Activated naive CD4-positive, alpha-beta T cell treated with anti-CD3 and anti-CD28 coated beads for 36 hours (primary cell): ENCODE results near the gene ACSL3. TPM values are rescaled to one million over a fixed set of nuclear protein-coding genes. Genes with fewer than 3 reads are reported as not detected.
A peak's percentile ranks its signal among the peaks of the same experiment; 100 is the strongest.
"Not testable (repeated sequence)": the region's sequence is repeated elsewhere in the genome, so short reads cannot be mapped to it uniquely, and the experiment has no call there.

Experiments
- CTCF ChIA-PET: fragments of 350-600 bp; sonication (Branson Sonifier 250); formaldehyde crosslinking; loops from one replicate; lab custom pipeline; 2021; ENCODE audit warnings: antibody characterized with exemption; lab: Charles Lee
- DNase-seq: peaks from one replicate; pipeline ENCODE4 v3.0.0-alpha.2; 2020
- H3K27ac Mint-ChIP-seq: one replicate; pipeline ENCODE4 v1.8.0; 2021; ENCODE audit warnings: mild to moderate bottlenecking, mixed read lengths
- H3K27me3 Mint-ChIP-seq: one replicate; pipeline ENCODE4 v1.8.0; 2021; ENCODE audit warnings: low read depth, mixed read lengths
- H3K36me3 Mint-ChIP-seq: one replicate; pipeline ENCODE4 v1.8.0; 2021; ENCODE audit warnings: low read depth, mixed read lengths
- H3K4me1 Mint-ChIP-seq: one replicate; pipeline ENCODE4 v1.8.0; 2021; ENCODE audit warnings: low read depth, mixed read lengths
- H3K4me3 Mint-ChIP-seq: one replicate; pipeline ENCODE4 v1.8.0; 2021; ENCODE audit warnings: mild to moderate bottlenecking, moderate library complexity, mixed read lengths
- H3K9me3 Mint-ChIP-seq: one replicate; pipeline ENCODE4 v1.8.0; 2021; ENCODE audit warnings: mixed read lengths
- intact Hi-C: fragments of 100-400 bp; cut with micrococcal nuclease; formaldehyde crosslinking; loops from one replicate; pipeline ENCODE4 v1.15.1; 2023
- total RNA-seq, 2 experiments: library from RNA; stranded (reverse); gene quantifications; one replicate each; pipeline ENCODE4 v1.2.3, GENCODE V29; 2021

Gene ACSL3
- total RNA-seq, 2 experiments from 2014 or later, result 35.1 to 36.1 TPM

DNA sequence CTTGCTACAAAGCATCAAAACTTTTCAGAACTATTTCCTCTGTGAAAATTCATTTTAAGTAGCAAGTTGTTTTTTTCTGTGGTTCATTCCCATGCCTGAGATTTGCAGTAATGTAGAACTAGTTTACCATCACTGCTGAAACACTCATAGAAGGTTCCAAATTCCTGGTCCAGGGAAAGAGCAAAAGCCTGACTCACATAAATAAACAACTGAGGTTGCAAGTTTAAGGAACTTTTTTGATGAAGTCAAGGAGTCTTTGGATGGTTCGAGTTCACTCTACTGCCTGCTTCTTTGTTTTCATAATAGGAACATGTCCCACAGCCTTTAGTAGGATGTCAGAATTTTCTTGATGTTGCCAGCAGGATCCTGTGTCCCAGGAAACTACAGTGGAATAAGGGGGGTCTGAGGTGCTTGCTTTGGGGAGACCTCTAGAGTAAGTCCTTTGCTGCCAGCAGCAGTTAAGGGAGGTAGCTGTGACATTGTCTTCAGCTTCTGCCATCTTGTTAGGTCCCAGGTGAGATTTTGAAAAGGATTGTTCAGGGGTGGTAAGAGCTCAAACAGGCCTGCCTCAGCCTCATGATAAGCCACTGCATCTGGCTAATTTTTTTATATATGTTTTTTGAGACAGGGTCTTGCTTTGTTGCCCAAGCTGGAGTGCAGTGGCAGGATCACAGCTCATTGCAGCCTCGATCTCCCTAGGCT is 43.9 kb downstream of the ACSL3 start:
- DNase-seq, result no peak
- Mint-ChIP-seq H3K27ac (no peak overlapping the region), H3K27me3 (no peaks in the 10 kb centered on the region), H3K4me3 (no peak overlapping the region), H3K4me1 (peaks cover 29% of the 10 kb centered on the region), H3K36me3 (peaks cover 18% of the 10 kb centered on the region), H3K9me3 (no peaks in the 10 kb centered on the region)
- CTCF ChIA-PET, result interaction anchor here (0.7 to 8.3 kb wide), 3 partner anchors 197 to 332 kb away, joined by 3 to 92 read pairs (median 4); no protein-coding TSS in a partner anchor
- intact Hi-C loops, result loop anchor here (10.0 kb wide), 1 partner anchor 850 kb away; no protein-coding TSS in a partner anchor

DNA sequence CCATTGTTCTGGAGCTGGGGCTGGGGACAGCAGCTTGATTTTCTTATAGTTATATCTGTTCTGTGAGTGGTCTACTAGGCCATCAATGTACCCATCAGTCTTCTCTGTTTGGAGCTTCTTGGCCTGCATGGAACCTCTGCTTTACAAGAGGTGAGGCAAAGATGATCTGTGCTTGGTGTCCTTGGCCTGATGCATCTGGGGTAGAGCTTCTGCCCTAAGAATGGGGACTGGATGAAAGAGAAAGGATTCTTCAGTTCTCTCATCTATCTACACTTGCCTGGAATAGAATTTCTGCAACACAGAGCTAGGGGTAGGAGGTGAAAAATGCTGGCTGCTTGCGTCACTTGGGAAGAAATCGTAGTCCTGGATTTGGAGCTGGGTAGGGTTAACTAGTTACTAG is 46.2 kb downstream of the ACSL3 start:
- peaks cover 32% of the 10 kb centered on the region for H3K4me1 Mint-ChIP-seq
- peaks cover 21% of the 10 kb centered on the region for H3K36me3 Mint-ChIP-seq
- DNase-seq, result no peak
- H3K27me3 Mint-ChIP-seq, result no peaks in the 10 kb centered on the region
- H3K4me3 Mint-ChIP-seq, result no peak overlapping the region
- CTCF ChIA-PET, result interaction anchor here (0.7 to 8.3 kb wide), 7 partner anchors 17 to 218 kb away, joined by 3 to 92 read pairs (median 4); no protein-coding TSS in a partner anchor
- no peak overlapping the region for H3K27ac Mint-ChIP-seq
- intact Hi-C loops, result loop anchor here (10.0 kb wide), 1 partner anchor 852 kb away; no protein-coding TSS in a partner anchor
- no peaks in the 10 kb centered on the region for H3K9me3 Mint-ChIP-seq

- H3K4me1 Mint-ChIP-seq, result peaks cover 38% of the 10 kb centered on the region
- H3K9me3 Mint-ChIP-seq, result no peaks in the 10 kb centered on the region
- peaks cover 21% of the 10 kb centered on the region for H3K36me3 Mint-ChIP-seq
- no peak overlapping the region for H3K27ac Mint-ChIP-seq
- intact Hi-C loops, result loop anchor here (10.0 kb wide), 1 partner anchor 853 kb away; no protein-coding TSS in a partner anchor
- CTCF ChIA-PET, result interaction anchor here (1.3 to 8.3 kb wide), 2 partner anchors 200 to 204 kb away, joined by 4 to 92 read pairs; no protein-coding TSS in a partner anchor
- no peaks in the 10 kb centered on the region for H3K27me3 Mint-ChIP-seq
- DNase-seq, result no peak
- no peak overlapping the region for H3K4me3 Mint-ChIP-seq
Measured at GRCh38 chr2:222907790-222908441, 47.1 kb downstream of the ACSL3 start.

- H3K36me3 Mint-ChIP-seq, result peaks cover 21% of the 10 kb centered on the region
- H3K27me3 Mint-ChIP-seq, result no peaks in the 10 kb centered on the region
- no peaks in the 10 kb centered on the region for H3K9me3 Mint-ChIP-seq
- no peak overlapping the region for H3K27ac Mint-ChIP-seq
- peaks cover 42% of the 10 kb centered on the region for H3K4me1 Mint-ChIP-seq
- no peak for DNase-seq
- intact Hi-C loops, result loop anchor here (10.0 kb wide), 1 partner anchor 854 kb away; no protein-coding TSS in a partner anchor
- H3K4me3 Mint-ChIP-seq, result no peak overlapping the region
- CTCF ChIA-PET, result interaction anchor here (1.3 to 1.6 kb wide), 2 partner anchors 200 to 202 kb away, joined by 3 to 4 read pairs; no protein-coding TSS in a partner anchor
Measured at GRCh38 chr2:222909286-222909685, 48.5 kb downstream of the ACSL3 start.

- Mint-ChIP-seq H3K27me3 (no peaks in the 10 kb centered on the region), H3K4me3 (no peak overlapping the region), H3K9me3 (no peaks in the 10 kb centered on the region), H3K36me3 (peaks cover 7% of the 10 kb centered on the region), H3K4me1 (peaks cover 40% of the 10 kb centered on the region), H3K27ac (no peak overlapping the region)
- intact Hi-C loops, result loop anchor here (2.0 kb wide), 1 partner anchor 51 kb away; the partner anchor contains the start of gene ACSL3
- CTCF ChIA-PET, result interaction anchor here (1.0 to 1.6 kb wide), 3 partner anchors 10 to 203 kb away, joined by 3 to 5 read pairs (median 4); no protein-coding TSS in a partner anchor
- peak; percentile 28 for DNase-seq
Measured at GRCh38 chr2:222912117-222912516, 51.3 kb downstream of the ACSL3 start.

DNA sequence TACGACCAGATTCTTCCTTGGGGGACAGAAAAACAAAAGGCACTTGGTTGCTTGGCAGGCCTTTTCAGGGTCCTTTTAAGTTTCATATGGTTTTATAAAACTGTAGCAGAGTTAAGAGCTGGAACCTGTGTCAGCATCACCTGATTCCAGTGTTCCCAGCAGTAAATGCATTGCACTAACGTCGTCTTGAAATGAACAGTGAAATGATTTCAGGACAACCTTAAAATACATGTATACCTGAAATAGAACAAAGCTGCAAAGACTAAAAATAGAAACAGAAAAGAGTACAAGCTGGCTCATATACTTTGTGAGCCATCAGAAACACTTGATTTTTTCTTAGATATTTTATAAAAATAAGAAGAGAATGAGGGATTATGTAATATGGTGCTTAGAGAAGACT is 51.9 kb downstream of the ACSL3 start:
- Mint-ChIP-seq H3K27ac (no peak overlapping the region), H3K4me1 (peaks cover 36% of the 10 kb centered on the region), H3K4me3 (no peak overlapping the region), H3K9me3 (no peaks in the 10 kb centered on the region), H3K36me3 (peaks cover 10% of the 10 kb centered on the region), H3K27me3 (no peaks in the 10 kb centered on the region)
- no peak for DNase-seq
- CTCF ChIA-PET, result interaction anchor here (0.6 to 1.6 kb wide), 5 partner anchors 10 to 204 kb away, joined by 3 to 5 read pairs (median 4); no protein-coding TSS in a partner anchor
- intact Hi-C loops, result loop anchor here (2.0 kb wide), 1 partner anchor 52 kb away; the partner anchor contains the start of gene ACSL3

GRCh38 chr2:222915092-222915957 is 54.5 kb downstream of the ACSL3 start:
- CTCF ChIA-PET, result interaction anchor here (1.0 kb wide), 3 partner anchors 12 to 206 kb away, joined by 3 to 5 read pairs (median 3); no protein-coding TSS in a partner anchor
- Mint-ChIP-seq H3K27ac (no peak overlapping the region), H3K36me3 (peaks cover 13% of the 10 kb centered on the region), H3K4me1 (peaks cover 21% of the 10 kb centered on the region), H3K4me3 (no peak overlapping the region), H3K9me3 (no peaks in the 10 kb centered on the region), H3K27me3 (no peaks in the 10 kb centered on the region)
- no peak for DNase-seq
- intact Hi-C loops, result loop anchor here (2.0 kb wide), 1 partner anchor 23 kb away; no protein-coding TSS in a partner anchor

DNA sequence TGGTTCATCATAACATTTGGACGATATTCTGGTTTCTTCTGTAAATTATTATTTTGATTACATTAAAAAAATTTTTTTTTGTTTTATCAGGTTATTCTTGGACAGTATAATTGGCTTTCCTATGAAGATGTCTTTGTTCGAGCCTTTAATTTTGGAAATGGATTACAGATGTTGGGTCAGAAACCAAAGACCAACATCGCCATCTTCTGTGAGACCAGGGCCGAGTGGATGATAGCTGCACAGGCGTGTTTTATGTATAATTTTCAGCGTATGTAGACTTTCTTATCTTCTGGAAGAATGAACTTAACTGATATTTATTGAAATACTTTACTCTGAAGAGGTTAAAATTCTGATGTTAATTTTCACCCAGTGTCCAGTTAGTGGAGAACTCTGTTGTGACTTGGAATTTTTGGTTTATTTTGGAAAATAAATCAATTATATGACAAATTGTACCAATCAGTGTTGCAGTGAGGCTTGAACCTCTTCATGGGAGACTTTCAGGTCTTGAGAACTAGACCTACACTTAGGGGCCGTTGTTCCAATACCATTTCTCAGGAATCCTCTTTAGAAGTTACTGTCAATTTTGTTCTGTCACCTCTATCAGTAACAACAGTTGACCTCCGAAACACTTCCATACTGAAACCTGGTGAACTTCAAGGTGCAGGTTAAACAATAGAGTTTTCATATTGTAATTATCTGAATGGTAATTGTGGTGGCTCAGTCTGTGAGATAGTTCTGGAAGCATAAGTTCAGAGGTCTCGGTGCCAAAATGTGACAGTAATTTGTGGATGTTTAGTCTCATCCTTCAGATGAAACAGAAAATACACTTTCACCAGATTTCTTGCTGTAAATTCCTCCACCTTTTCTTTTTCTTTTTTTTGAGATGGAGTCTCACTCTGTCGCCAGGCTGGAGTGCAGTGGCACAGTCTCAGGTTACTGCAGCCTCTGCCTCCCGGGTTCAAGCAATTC is 55.7 kb downstream of the ACSL3 start:
- DNase-seq, result no peak
- Mint-ChIP-seq H3K4me1 (peaks cover 18% of the 10 kb centered on the region), H3K4me3 (no peak overlapping the region), H3K27me3 (no peaks in the 10 kb centered on the region), H3K36me3 (peaks cover 12% of the 10 kb centered on the region), H3K27ac (no peak overlapping the region), H3K9me3 (no peaks in the 10 kb centered on the region)
- CTCF ChIA-PET, result interaction anchor here (1.0 kb wide), 1 partner anchor 11 kb away, joined by 3 read pairs; no protein-coding TSS in a partner anchor
- intact Hi-C loops, result no loop called here

GRCh38 chr2:222917212-222917611 is 56.4 kb downstream of the ACSL3 start:
- DNase-seq, intact Hi-C loops, H3K9me3 Mint-ChIP-seq, H3K4me3 Mint-ChIP-seq, CTCF ChIA-PET, H3K27ac Mint-ChIP-seq, H3K27me3 Mint-ChIP-seq: not testable (repeated sequence)
- Mint-ChIP-seq H3K4me1 (peaks cover 11% of the 10 kb centered on the region), H3K36me3 (peaks cover 16% of the 10 kb centered on the region)

- Mint-ChIP-seq H3K27me3 (no peaks in the 10 kb centered on the region), H3K4me3 (no peak overlapping the region), H3K4me1 (no peaks in the 10 kb centered on the region), H3K36me3 (peaks cover 21% of the 10 kb centered on the region), H3K27ac (no peak overlapping the region), H3K9me3 (no peaks in the 10 kb centered on the region)
- DNase-seq, result no peak
- intact Hi-C loops, result no loop called here
- CTCF ChIA-PET, result no interaction called here
Measured at GRCh38 chr2:222919841-222920526, 59.1 kb downstream of the ACSL3 start.
